Measurements from ENCODE around the gene XRCC3. TPM values are rescaled to one million over a fixed set of nuclear protein-coding genes. Genes with fewer than 3 reads are reported as not detected.

The XRCC3 gene
- total and polyA plus RNA-seq, 12 donors: 1.0 to 4.4 (median 3.0) TPM

GRCh38 chr14:103698380-103699260 is 16.6 kb downstream of the XRCC3 start:
- Histone ChIP-seq H3K27ac (peak overlapping the region in 7 of 10 donors; percentile 2 to 62 (median 54)), H3K9me3 (no peaks in the 10 kb centered on the region), H3K27me3 (no peaks in the 10 kb centered on the region), H3K36me3 (peaks cover 4 to 86% (median 34%) of the 10 kb centered on the region in 9 donors), H3K4me1 (peaks cover 23 to 85% (median 63%) of the 10 kb centered on the region in 9 donors), H3K4me3 (no peak overlapping the region)
- WGBS, 2 donors: 89% methylated on average over 33 of the region's 33 CpGs
- intact Hi-C loops (cut with DNase I): no loop called here
- ATAC-seq: no peak
- DNase-seq: no peak
- TF ChIP-seq CTCF (IDR thresholded peaks at IDR 0.05): no peak

GRCh38 chr14:103697603-103698379 is 17.5 kb downstream of the XRCC3 start:
- Histone ChIP-seq H3K27me3 (no peaks in the 10 kb centered on the region), H3K4me3 (no peak overlapping the region), H3K36me3 (peaks cover 5 to 86% (median 34%) of the 10 kb centered on the region in 9 donors), H3K27ac (peak overlapping the region in 7 of 10 donors; percentile 2 to 65 (median 54)), H3K4me1 (peaks cover 23 to 76% (median 59%) of the 10 kb centered on the region in 9 donors), H3K9me3 (no peaks in the 10 kb centered on the region)
- DNase-seq (no peak), ATAC-seq (no peak)
- no peak for TF ChIP-seq CTCF (IDR thresholded peaks at IDR 0.05)
- intact Hi-C loops (cut with DNase I): no loop called here
- 78 to 82% methylated on average over 14 of the region's 14 CpGs for WGBS, 2 donors

GRCh38 chr14:103697206-103697602 is 18.0 kb downstream of the XRCC3 start:
- Histone ChIP-seq H3K4me1 (peaks cover 23 to 70% (median 59%) of the 10 kb centered on the region in 9 donors), H3K36me3 (peaks cover 5 to 86% (median 29%) of the 10 kb centered on the region in 9 donors), H3K27ac (peak overlapping the region in 8 of 10 donors; percentile 11 to 65 (median 54)), H3K4me3 (no peak overlapping the region), H3K9me3 (no peaks in the 10 kb centered on the region), H3K27me3 (no peaks in the 10 kb centered on the region)
- 13 to 26% methylated on average over 3 of the region's 3 CpGs for WGBS, 2 donors
- intact Hi-C loops (cut with DNase I): no loop called here
- DNase-seq (no peak), ATAC-seq (no peak)
- no peak for TF ChIP-seq CTCF (IDR thresholded peaks at IDR 0.05)

GRCh38 chr14:103696466-103697071 is 18.7 kb downstream of the XRCC3 start:
- peaks cover 23 to 66% (median 55%) of the 10 kb centered on the region in 9 donors for H3K4me1 ChIP-seq
- H3K9me3 ChIP-seq: no peaks in the 10 kb centered on the region
- TF ChIP-seq CTCF (IDR thresholded peaks at IDR 0.05): no peak
- intact Hi-C loops (cut with DNase I): no loop called here
- DNase-seq: peak; percentile 68 to 81
- H3K36me3 ChIP-seq: peaks cover 5 to 86% (median 27%) of the 10 kb centered on the region in 9 donors
- no peaks in the 10 kb centered on the region for H3K27me3 ChIP-seq
- 25 to 26% methylated on average over 17 of the region's 17 CpGs for WGBS, 2 donors
- peak; percentile 12 to 73 (median 58) for ATAC-seq
- peak overlapping the region in 9 of 10 donors; percentile 10 to 65 (median 54) for H3K27ac ChIP-seq
- no peak overlapping the region for H3K4me3 ChIP-seq
